H9 (cell line): ENCODE measurements around the gene MAST4. TPM values are rescaled to one million over a fixed set of nuclear protein-coding genes. Genes with fewer than 3 reads are reported as not detected.

ENCODE experiments used
- DNase-seq: peaks from one replicate; pipeline ENCODE4 v3.0.0-alpha.2; 2017
- H2AFZ ChIP-seq: one replicate; pipeline ENCODE4 v1.6.1; 2013; ENCODE audit warnings: mild to moderate bottlenecking, low read length, control low read depth, moderate library complexity
- H2AK5ac ChIP-seq: 2 replicates; pipeline ENCODE4 v1.6.1; 2013; ENCODE audit warnings: low read length, control low read depth, mixed read lengths; ENCODE audit not compliant: insufficient read length
- H2BK120ac ChIP-seq: one replicate; pipeline ENCODE4 v1.6.1; 2013; ENCODE audit warnings: low read depth, mild to moderate bottlenecking, low read length, control low read depth, inconsistent platforms; ENCODE audit not compliant: poor library complexity, severe bottlenecking
- H2BK12ac ChIP-seq: 2 replicates; pipeline ENCODE4 v1.6.1; 2013; ENCODE audit warnings: low read length, control low read depth, mixed read lengths, low read depth; ENCODE audit not compliant: insufficient read length
- H2BK15ac ChIP-seq: 2 replicates; pipeline ENCODE4 v1.6.1; 2013; ENCODE audit warnings: low read depth, low read length, control low read depth
- H2BK20ac ChIP-seq: one replicate; pipeline ENCODE4 v1.6.1; 2013; ENCODE audit warnings: low read depth, mild to moderate bottlenecking, low read length, control low read depth, inconsistent platforms; ENCODE audit not compliant: poor library complexity, severe bottlenecking
- H2BK5ac ChIP-seq: 2 replicates; pipeline ENCODE4 v1.6.1; 2013; ENCODE audit warnings: low read length, control low read depth, mixed read lengths; ENCODE audit not compliant: insufficient read length
- H3K14ac ChIP-seq: 2 replicates; pipeline ENCODE4 v1.6.1; 2013; ENCODE audit warnings: low read length, control low read depth; ENCODE audit not compliant: insufficient read depth
- H3K18ac ChIP-seq: 2 replicates; pipeline ENCODE4 v1.6.1; 2013; ENCODE audit warnings: low read depth, mild to moderate bottlenecking, mixed read lengths, low read length, control low read depth; ENCODE audit not compliant: insufficient read length
- H3K23ac ChIP-seq: 2 replicates; pipeline ENCODE4 v1.6.1; 2013; ENCODE audit warnings: low read length, control low read depth, mixed read lengths, low read depth; ENCODE audit not compliant: insufficient read length
- H3K23me2 ChIP-seq: 2 replicates; pipeline ENCODE4 v1.6.1; 2013; ENCODE audit warnings: low read depth, mild to moderate bottlenecking, mixed read lengths, low read length, control low read depth; ENCODE audit not compliant: insufficient read length, poor library complexity, severe bottlenecking
- H3K27ac ChIP-seq: 2 replicates; pipeline ENCODE4 v1.5.1; 2013; ENCODE audit warnings: low read length, control low read depth, mixed read lengths, low read depth; ENCODE audit not compliant: insufficient read length
- H3K27me3 ChIP-seq: 2 replicates; pipeline ENCODE4 v1.6.1; 2013; ENCODE audit warnings: low read length, control low read depth, inconsistent platforms; ENCODE audit not compliant: insufficient read depth
- H3K4ac ChIP-seq: 2 replicates; pipeline ENCODE4 v1.6.1; 2013; ENCODE audit warnings: low read depth, mild to moderate bottlenecking, control low read depth, inconsistent platforms, low read length, moderate library complexity
- H3K4me1 ChIP-seq: 2 replicates; pipeline ENCODE4 v1.6.1; 2013; ENCODE audit warnings: low read length, control low read depth, inconsistent platforms; ENCODE audit not compliant: insufficient read depth
- H3K4me2 ChIP-seq: 2 replicates; pipeline ENCODE4 v1.6.1; 2013; ENCODE audit warnings: low read length, control low read depth, mixed read lengths; ENCODE audit not compliant: insufficient read length, insufficient read depth
- H3K56ac ChIP-seq: 2 replicates; pipeline ENCODE4 v1.6.1; 2013; ENCODE audit warnings: low read depth, mild to moderate bottlenecking, mixed read lengths, low read length, control low read depth; ENCODE audit not compliant: insufficient read length
- H3K79me1 ChIP-seq: 2 replicates; pipeline ENCODE4 v1.6.1; 2013; ENCODE audit warnings: low read depth, mild to moderate bottlenecking, moderate library complexity, low read length, control low read depth, inconsistent platforms; ENCODE audit not compliant: insufficient read depth, poor library complexity, severe bottlenecking
- H3K79me2 ChIP-seq: 2 replicates; pipeline ENCODE4 v1.6.1; 2013; ENCODE audit warnings: low read length, control low read depth, inconsistent platforms; ENCODE audit not compliant: insufficient read depth
- H3K9ac ChIP-seq: 2 replicates; pipeline ENCODE4 v1.6.1; 2013; ENCODE audit warnings: low read length, control low read depth, mixed read lengths; ENCODE audit not compliant: insufficient read length; ENCODE audit errors: extremely low read depth
- H3K9me3 ChIP-seq: one replicate; pipeline ENCODE4 v1.6.1; 2013; ENCODE audit warnings: low read depth, low read length, inconsistent platforms; ENCODE audit not compliant: control insufficient read depth
- H3T11ph ChIP-seq: one replicate; pipeline ENCODE4 v1.6.1; 2013; ENCODE audit warnings: mild to moderate bottlenecking, low read length, control low read depth, inconsistent platforms
- H4K20me1 ChIP-seq: one replicate; pipeline ENCODE4 v1.6.1; 2013; ENCODE audit not compliant: control insufficient read depth, insufficient read length, insufficient read depth
- H4K5ac ChIP-seq: 2 replicates; pipeline ENCODE4 v1.6.1; 2013; ENCODE audit warnings: low read depth, mild to moderate bottlenecking, mixed read lengths, low read length, control low read depth; ENCODE audit not compliant: insufficient read length
- H4K8ac ChIP-seq: replicated peaks from 2 replicates; pipeline ENCODE4 v1.6.1; 2013; ENCODE audit warnings: low read length, control low read depth, mixed read lengths, low read depth; ENCODE audit not compliant: insufficient read length
- H4K91ac ChIP-seq: 2 replicates; pipeline ENCODE4 v1.6.1; 2013; ENCODE audit warnings: low read depth, mild to moderate bottlenecking, moderate library complexity, mixed read lengths, low read length, control low read depth; ENCODE audit not compliant: insufficient read length
- H3K27ac Mint-ChIP-seq, 3 experiments: 2 replicates in 2 of 3; 3 replicates in 1 of 3; pipeline ENCODE4 v1.8.0; 2020 to 2021; ENCODE audit warnings: mixed read lengths in 3 of 3, mild to moderate bottlenecking in 1 of 3, moderate library complexity in 1 of 3
- H3K27me3 Mint-ChIP-seq: 2 replicates; pipeline ENCODE4 v1.8.0; 2021; ENCODE audit warnings: low read depth, mild to moderate bottlenecking, moderate library complexity, mixed read lengths
- H3K36me3 Mint-ChIP-seq, 3 experiments: 2 replicates in 2 of 3; 3 replicates in 1 of 3; pipeline ENCODE4 v1.8.0; 2020 to 2021; ENCODE audit warnings: low read depth in 3 of 3, mixed read lengths in 3 of 3; ENCODE audit not compliant: insufficient read depth in 1 of 3
- H3K4me1 Mint-ChIP-seq, 2 experiments: 2 replicates each; pipeline ENCODE4 v1.8.0; 2020; ENCODE audit warnings: mixed read lengths in 2 of 2
- H3K4me3 Mint-ChIP-seq, 2 experiments: 2 replicates in 1 of 2; 3 replicates in 1 of 2; pipeline ENCODE4 v1.8.0; 2020 to 2021; ENCODE audit warnings: mild to moderate bottlenecking in 2 of 2, mixed read lengths in 2 of 2, moderate library complexity in 1 of 2
- H3K9me3 Mint-ChIP-seq, 2 experiments: 2 replicates in 1 of 2; 3 replicates in 1 of 2; pipeline ENCODE4 v1.8.0; 2020; ENCODE audit warnings: mild to moderate bottlenecking in 2 of 2, mixed read lengths in 2 of 2, moderate library complexity in 1 of 2
- WGBS: extraction: QIAGEN DNeasy Blood & Tissue Kit; methylation state at CpG from one replicate; pipeline ENCODE4 v1.1.7; 2013; ENCODE audit warnings: missing lambda C conversion rate, low lambda C conversion rate, mixed read lengths; ENCODE audit not compliant: insufficient read length; ENCODE audit errors: extremely low coverage; 5-methylcytosine and 5-hydroxymethylcytosine counted together
- total RNA-seq: library from RNA; stranded (reverse); gene quantifications from 2 replicates; pipeline ENCODE4 v1.2.1, GENCODE V29; 2021
- TF ChIP-seq, protein P1 (sequence below): fragments of 200-600 bp; sonication (generic); conservative IDR thresholded peaks from 3 replicates; pipeline ENCODE4 v1.8.0; 2021; ENCODE audit warnings: antibody characterized with exemption, mild to moderate bottlenecking

MAST4 gene
- total RNA-seq, 1 experiment from 2014 or later = 3.7 TPM

DNA sequence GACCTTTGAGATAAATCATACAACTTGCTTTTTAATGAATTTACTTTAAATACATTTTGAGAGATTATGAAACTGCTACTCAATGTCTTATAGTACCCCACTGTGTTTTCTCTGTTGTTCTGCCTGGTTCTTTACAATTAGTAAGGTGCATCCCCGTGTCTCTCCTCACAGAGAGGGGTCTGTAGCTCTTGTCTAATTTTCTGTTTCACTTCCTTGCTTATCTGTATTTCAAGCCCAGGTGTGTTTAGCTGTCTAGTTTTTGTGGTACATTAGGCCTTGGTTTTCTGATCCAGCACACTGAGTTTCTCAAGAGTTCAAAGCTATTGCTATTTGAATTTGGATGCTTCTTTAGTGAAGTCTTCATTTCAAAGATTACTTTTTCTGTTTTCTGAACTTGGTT, 105.1 kb downstream of the MAST4 start:
- no peak for DNase-seq
- H3K9me3 Mint-ChIP-seq = no peaks in the 10 kb centered on the region
- H4K20me1 ChIP-seq = no peaks in the 10 kb centered on the region
- H3K79me1 ChIP-seq = no peaks in the 10 kb centered on the region
- H3K27me3 ChIP-seq = peaks cover 30% of the 10 kb centered on the region
- peaks cover 93% of the 10 kb centered on the region for H3K27me3 Mint-ChIP-seq
- no peak overlapping the region for H3K27ac ChIP-seq
- no peaks in the 10 kb centered on the region for H3K9me3 ChIP-seq
- WGBS = no CpG with 5 or more reads among the region's 1 CpG
- no peak overlapping the region for H3K27ac Mint-ChIP-seq
- no peak overlapping the region for H2AFZ ChIP-seq
- H3K36me3 Mint-ChIP-seq = no peaks in the 10 kb centered on the region
- no peak overlapping the region for H3K4ac ChIP-seq
- no peaks in the 10 kb centered on the region for H3K23me2 ChIP-seq
- H3K56ac ChIP-seq = no peak overlapping the region
- H3K14ac ChIP-seq = no peak overlapping the region
- no peak overlapping the region for H2BK5ac ChIP-seq
- H2BK20ac ChIP-seq = no peak overlapping the region
- H3K4me2 ChIP-seq = no peak overlapping the region
- H3K23ac ChIP-seq = no peak overlapping the region
- H3T11ph ChIP-seq = no peak overlapping the region
- no peaks in the 10 kb centered on the region for H3K4me1 ChIP-seq
- TF ChIP-seq, protein P1, sequence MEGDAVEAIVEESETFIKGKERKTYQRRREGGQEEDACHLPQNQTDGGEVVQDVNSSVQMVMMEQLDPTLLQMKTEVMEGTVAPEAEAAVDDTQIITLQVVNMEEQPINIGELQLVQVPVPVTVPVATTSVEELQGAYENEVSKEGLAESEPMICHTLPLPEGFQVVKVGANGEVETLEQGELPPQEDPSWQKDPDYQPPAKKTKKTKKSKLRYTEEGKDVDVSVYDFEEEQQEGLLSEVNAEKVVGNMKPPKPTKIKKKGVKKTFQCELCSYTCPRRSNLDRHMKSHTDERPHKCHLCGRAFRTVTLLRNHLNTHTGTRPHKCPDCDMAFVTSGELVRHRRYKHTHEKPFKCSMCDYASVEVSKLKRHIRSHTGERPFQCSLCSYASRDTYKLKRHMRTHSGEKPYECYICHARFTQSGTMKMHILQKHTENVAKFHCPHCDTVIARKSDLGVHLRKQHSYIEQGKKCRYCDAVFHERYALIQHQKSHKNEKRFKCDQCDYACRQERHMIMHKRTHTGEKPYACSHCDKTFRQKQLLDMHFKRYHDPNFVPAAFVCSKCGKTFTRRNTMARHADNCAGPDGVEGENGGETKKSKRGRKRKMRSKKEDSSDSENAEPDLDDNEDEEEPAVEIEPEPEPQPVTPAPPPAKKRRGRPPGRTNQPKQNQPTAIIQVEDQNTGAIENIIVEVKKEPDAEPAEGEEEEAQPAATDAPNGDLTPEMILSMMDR = no peak
- H3K9ac ChIP-seq = no peak overlapping the region
- no peak overlapping the region for H2AK5ac ChIP-seq
- H4K5ac ChIP-seq = no peak overlapping the region
- H3K4me3 Mint-ChIP-seq = no peak overlapping the region
- H4K8ac ChIP-seq = no peak overlapping the region
- no peaks in the 10 kb centered on the region for H3K79me2 ChIP-seq
- H2BK12ac ChIP-seq = no peak overlapping the region
- no peak overlapping the region for H2BK15ac ChIP-seq
- peaks cover 7 to 10% of the 10 kb centered on the region in 2 experiments for H3K4me1 Mint-ChIP-seq
- no peak overlapping the region for H2BK120ac ChIP-seq
- H4K91ac ChIP-seq = no peak overlapping the region
- H3K18ac ChIP-seq = no peak overlapping the region
